Endothelial cell (in vitro differentiated cells): Measurements from ENCODE around the gene PNLDC1. TPM values are rescaled to one million over a fixed set of nuclear protein-coding genes. Genes with fewer than 3 reads are reported as not detected.
"Not testable (repeated sequence)": the region's sequence is repeated elsewhere in the genome, so short reads cannot be mapped to it uniquely, and the experiment has no call there.

ENCODE experiments used
- DNase-seq: peaks from one replicate; pipeline ENCODE4 v3.0.0; 2021; ENCODE audit warnings: low spot score
- H3K27ac Mint-ChIP-seq: one replicate; pipeline ENCODE4 v1.8.0; 2021; ENCODE audit warnings: mixed read lengths, inconsistent platforms; ENCODE audit not compliant: unreplicated experiment
- H3K27me3 Mint-ChIP-seq: one replicate; pipeline ENCODE4 v1.8.0; 2021; ENCODE audit warnings: mild to moderate bottlenecking, moderate library complexity, mixed read lengths, inconsistent platforms; ENCODE audit not compliant: unreplicated experiment
- H3K36me3 Mint-ChIP-seq: one replicate; pipeline ENCODE4 v1.8.0; 2021; ENCODE audit warnings: mild to moderate bottlenecking, low read depth, mixed read lengths, inconsistent platforms; ENCODE audit not compliant: unreplicated experiment
- H3K4me1 Mint-ChIP-seq: one replicate; pipeline ENCODE4 v1.8.0; 2021; ENCODE audit warnings: mild to moderate bottlenecking, mixed read lengths, inconsistent platforms; ENCODE audit not compliant: unreplicated experiment
- H3K4me3 Mint-ChIP-seq: one replicate; pipeline ENCODE4 v1.8.0; 2021; ENCODE audit warnings: mild to moderate bottlenecking, mixed read lengths, inconsistent platforms; ENCODE audit not compliant: unreplicated experiment
- H3K9me3 Mint-ChIP-seq: one replicate; pipeline ENCODE4 v1.8.0; 2021; ENCODE audit warnings: mixed read lengths, inconsistent platforms; ENCODE audit not compliant: unreplicated experiment
- total RNA-seq: library from RNA; stranded (reverse); fragmentation: NEBNext Ultra II Directional; extraction: Animal tissue kit (Norgen Biotek cat#: 25700); gene quantifications from one replicate; pipeline ENCODE4 v1.2.1, GENCODE V29; 2021; ENCODE audit not compliant: unreplicated experiment
- TF ChIP-seq, protein P1 (sequence below): fragments of 200-600 bp; sonication (generic); IDR thresholded peaks from one replicate; pipeline ENCODE4 v1.5.0; 2021; ENCODE audit warnings: antibody characterized with exemption; ENCODE audit not compliant: unreplicated experiment

The PNLDC1 gene
- total RNA-seq, 1 donor from 2014 or later = not detected

DNA sequence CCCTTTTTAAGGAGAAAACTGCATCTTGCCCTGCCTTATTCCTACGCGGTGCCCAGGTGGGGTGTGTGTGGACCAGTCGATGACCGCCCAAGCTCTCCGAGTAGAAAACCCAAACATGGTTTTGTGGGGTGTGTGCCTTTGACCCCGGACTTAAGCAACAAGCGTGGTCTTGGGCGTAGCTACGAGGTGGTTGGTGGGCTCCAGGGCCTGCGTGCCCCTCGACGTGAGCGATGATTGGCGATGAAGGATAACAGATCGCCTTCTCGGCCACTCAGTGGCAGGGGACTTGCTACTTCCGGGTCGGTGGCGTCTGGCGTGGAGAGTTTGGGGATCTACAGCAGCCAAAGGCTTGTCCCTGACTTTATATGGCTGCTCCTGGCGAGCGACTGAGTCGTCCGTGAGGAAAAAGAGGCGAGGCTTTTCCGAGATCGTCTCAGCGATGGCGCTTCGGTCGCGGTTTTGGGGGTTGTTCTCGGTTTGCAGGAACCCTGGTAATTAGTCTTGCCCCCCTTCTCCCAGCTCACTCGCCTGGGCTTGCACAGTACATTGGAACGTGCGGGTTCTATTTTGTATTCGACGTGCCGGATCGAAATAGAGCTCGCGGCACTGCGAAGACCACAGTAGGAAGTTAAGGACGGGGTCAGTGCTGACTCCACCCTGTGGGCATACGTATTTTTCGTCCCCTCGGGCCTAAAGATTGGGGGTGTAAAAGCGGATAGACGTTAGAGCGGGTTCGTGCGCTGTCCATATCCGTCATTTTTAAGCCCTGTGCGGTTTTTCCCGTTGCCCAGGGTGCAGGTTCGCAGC is 9.7 kb upstream of the PNLDC1 start, which contains the start of gene MRPL18:
Gene MRPL18, plus strand, starts transcription at position 319 of the 807 bp plus-strand sequence. Its CDS starts 121 bp downstream, at position 440.
- peak; percentile 82 for DNase-seq
- Mint-ChIP-seq H3K4me3 (peak within 1 kb of the TSS; percentile 98), H3K27me3 (peaks cover 12% of the 10 kb centered on the region), H3K27ac (peak within 1 kb of the TSS; percentile 88), H3K36me3 (peaks cover 37% of the 10 kb centered on the region), H3K9me3 (no peaks in the 10 kb centered on the region), H3K4me1 (peaks cover 28% of the 10 kb centered on the region)
- TF ChIP-seq, protein P1, sequence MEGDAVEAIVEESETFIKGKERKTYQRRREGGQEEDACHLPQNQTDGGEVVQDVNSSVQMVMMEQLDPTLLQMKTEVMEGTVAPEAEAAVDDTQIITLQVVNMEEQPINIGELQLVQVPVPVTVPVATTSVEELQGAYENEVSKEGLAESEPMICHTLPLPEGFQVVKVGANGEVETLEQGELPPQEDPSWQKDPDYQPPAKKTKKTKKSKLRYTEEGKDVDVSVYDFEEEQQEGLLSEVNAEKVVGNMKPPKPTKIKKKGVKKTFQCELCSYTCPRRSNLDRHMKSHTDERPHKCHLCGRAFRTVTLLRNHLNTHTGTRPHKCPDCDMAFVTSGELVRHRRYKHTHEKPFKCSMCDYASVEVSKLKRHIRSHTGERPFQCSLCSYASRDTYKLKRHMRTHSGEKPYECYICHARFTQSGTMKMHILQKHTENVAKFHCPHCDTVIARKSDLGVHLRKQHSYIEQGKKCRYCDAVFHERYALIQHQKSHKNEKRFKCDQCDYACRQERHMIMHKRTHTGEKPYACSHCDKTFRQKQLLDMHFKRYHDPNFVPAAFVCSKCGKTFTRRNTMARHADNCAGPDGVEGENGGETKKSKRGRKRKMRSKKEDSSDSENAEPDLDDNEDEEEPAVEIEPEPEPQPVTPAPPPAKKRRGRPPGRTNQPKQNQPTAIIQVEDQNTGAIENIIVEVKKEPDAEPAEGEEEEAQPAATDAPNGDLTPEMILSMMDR = no peak

DNA sequence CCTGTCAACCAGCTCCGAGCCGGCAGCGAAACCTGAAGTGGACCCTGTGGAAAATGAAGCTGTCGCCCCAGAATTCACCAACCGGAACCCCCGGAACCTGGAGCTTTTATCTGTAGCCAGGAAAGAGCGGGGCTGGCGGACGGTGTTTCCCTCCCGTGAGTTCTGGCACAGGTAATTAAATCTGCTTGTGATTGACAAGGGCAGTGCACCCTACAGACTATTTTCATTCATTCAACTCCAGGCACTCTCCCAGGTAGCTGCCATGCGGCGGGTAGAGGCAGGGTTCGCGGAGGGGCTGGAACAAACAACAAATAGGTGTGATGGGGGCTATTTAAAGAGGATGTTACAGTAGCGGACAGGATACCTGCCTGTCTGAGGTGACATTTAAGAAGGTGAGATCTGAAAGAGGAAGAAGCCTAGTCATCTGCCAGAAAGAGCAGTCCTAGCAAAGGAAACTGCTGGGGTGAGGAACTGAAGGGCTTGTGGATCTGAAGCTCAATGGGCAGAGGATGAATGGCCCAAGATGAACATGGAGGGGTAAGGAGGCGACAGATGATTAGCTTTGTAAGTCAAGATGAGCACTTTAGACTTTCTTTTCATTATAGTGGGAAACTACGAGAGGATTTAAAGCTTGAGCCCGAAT is 9.0 kb upstream of the PNLDC1 start:
- TF ChIP-seq, protein P1 = no peak
- Mint-ChIP-seq H3K4me3 (peak overlapping the region; percentile 98), H3K27ac (peak overlapping the region; percentile 88), H3K27me3 (peaks cover 12% of the 10 kb centered on the region), H3K36me3 (peaks cover 32% of the 10 kb centered on the region), H3K4me1 (peaks cover 28% of the 10 kb centered on the region), H3K9me3 (no peaks in the 10 kb centered on the region)
- DNase-seq = no peak

DNA sequence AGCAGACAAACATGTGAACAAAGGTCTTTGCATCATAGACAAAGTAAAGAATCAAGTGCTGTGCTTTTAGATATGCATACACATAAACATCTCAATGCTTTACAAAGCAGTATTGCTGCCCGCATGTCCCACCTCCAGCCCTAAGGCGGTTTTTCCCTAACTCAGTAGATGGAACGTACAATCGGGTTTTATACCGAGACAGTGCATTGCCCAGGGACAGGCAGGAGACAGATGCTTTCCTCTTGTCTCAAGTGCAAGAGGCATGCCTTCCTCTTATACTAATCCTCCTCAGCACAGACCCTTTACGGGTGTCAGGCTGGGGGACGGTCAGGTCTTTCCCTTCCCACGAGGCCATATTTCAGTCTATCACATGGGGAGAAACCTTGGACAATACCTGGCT is 5.1 kb upstream of the PNLDC1 start:
- not testable (repeated sequence) for H3K27ac Mint-ChIP-seq, H3K9me3 Mint-ChIP-seq, H3K4me3 Mint-ChIP-seq, DNase-seq, H3K27me3 Mint-ChIP-seq
- peaks cover 32% of the 10 kb centered on the region for H3K36me3 Mint-ChIP-seq
- H3K4me1 Mint-ChIP-seq = peaks cover 15% of the 10 kb centered on the region

DNA sequence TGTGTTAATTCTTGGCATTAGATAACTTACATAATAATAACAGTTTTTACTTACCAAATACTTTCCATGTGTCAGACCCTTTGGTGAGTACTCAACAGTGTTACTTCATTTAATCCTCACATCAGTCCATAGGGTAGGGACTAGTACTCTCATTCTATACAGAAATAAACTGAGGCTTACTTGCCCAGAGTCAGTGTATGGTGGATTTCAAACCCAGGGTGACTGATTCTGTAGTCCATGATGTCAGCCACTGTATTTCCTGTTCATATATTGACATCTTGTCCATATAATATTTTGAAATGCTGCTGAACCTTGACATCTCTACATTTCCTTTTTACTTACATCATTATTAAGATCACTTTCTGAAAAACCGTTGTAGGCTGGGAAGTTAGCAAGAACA is 2.5 kb upstream of the PNLDC1 start:
- H3K9me3 Mint-ChIP-seq = no peaks in the 10 kb centered on the region
- H3K4me1 Mint-ChIP-seq = no peaks in the 10 kb centered on the region
- no peak overlapping the region for H3K27ac Mint-ChIP-seq
- DNase-seq = no peak
- TF ChIP-seq, protein P1 = no peak
- no peak overlapping the region for H3K4me3 Mint-ChIP-seq
- peaks cover 4% of the 10 kb centered on the region for H3K27me3 Mint-ChIP-seq
- peaks cover 24% of the 10 kb centered on the region for H3K36me3 Mint-ChIP-seq

DNA sequence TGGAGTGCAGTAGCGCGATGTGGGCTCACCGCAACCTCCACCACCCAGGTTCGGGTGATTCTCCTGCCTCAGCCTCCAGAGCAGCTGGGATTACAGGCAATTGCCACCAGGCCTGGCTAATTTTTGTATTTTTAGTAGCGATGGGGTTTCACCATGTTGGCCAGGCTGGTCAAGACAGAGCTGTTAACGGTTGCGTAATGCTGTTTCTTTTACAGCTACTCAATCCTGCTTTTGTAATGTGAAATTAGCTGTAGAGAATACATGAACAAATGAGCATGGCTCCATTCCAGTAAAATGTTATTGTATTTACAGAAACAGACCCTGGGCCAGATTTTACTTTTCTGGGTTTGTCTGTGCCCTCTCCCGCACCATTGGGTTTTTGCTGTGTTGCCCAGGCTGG is 1.9 kb downstream of the PNLDC1 start:
- no peak for DNase-seq
- H3K4me1 Mint-ChIP-seq = no peaks in the 10 kb centered on the region
- TF ChIP-seq, protein P1 = no peak
- no peak overlapping the region for H3K4me3 Mint-ChIP-seq
- H3K27ac Mint-ChIP-seq = no peak overlapping the region
- peaks cover 4% of the 10 kb centered on the region for H3K27me3 Mint-ChIP-seq
- no peaks in the 10 kb centered on the region for H3K9me3 Mint-ChIP-seq
- H3K36me3 Mint-ChIP-seq = peaks cover 16% of the 10 kb centered on the region
